Endothelial cell of umbilical vein (primary cell): ENCODE data around the gene RALGPS2. TPM values are rescaled to one million over a fixed set of nuclear protein-coding genes. Genes with fewer than 3 reads are reported as not detected.

Experiments used
- BruUV-seq: library from RNA; stranded (reverse); fragments of 400-500 nt; replicated peaks from 2 replicates; lab custom pipeline; 2021; lab: Mats Ljungman, UMichigan
- CTCF ChIA-PET: fragments of 300-600, 350-600 bp; sonication (Branson Sonifier 250); formaldehyde crosslinking; loops from one replicate; lab custom pipeline; 2021; ENCODE audit warnings: antibody characterized with exemption, inconsistent platforms; lab: Charles Lee
- POLR2A ChIA-PET: fragments of 300-600, 350-600 bp; sonication (Branson Sonifier 250); formaldehyde crosslinking; loops from one replicate; lab custom pipeline; 2021; ENCODE audit warnings: antibody characterized with exemption, inconsistent platforms; lab: Charles Lee
- DNase-seq: peaks from one replicate; pipeline ENCODE4 v3.0.0-alpha.2; 2011; ENCODE audit warnings: low read depth, low spot score
- FAIRE-seq: peaks from 2 replicates; lab custom pipeline; 2011; peaks lifted over from hg19 to GRCh38; lab: Jason Lieb, UNC
- H2AFZ ChIP-seq: 2 replicates; pipeline ENCODE4 v1.6.0; 2012; ENCODE audit warnings: low read depth, low read length, control low read depth, inconsistent platforms
- H3K27ac ChIP-seq: 2 replicates; pipeline ENCODE4 v1.5.1; 2011; ENCODE audit warnings: low read depth, mild to moderate bottlenecking, control low read depth, low read length, moderate library complexity; ENCODE audit not compliant: insufficient read depth
- H3K27me3 ChIP-seq, 2 experiments: 2 replicates each; pipeline versions ENCODE4 v1.6.0 to v1.6.1; 2011; ENCODE audit warnings: low read length in 2 of 2, mixed read lengths in 1 of 2; ENCODE audit not compliant: control insufficient read depth in 2 of 2, insufficient read depth in 2 of 2
- H3K36me3 ChIP-seq, 2 experiments: 2 replicates in 1 of 2; 3 replicates in 1 of 2; pipeline ENCODE4 v1.5.1; 2011; ENCODE audit warnings: low read length in 2 of 2, mild to moderate bottlenecking in 1 of 2, moderate library complexity in 1 of 2; ENCODE audit not compliant: control insufficient read depth in 2 of 2, insufficient read depth in 2 of 2; ENCODE audit errors: extremely low read depth in 1 of 2
- H3K4me1 ChIP-seq: 3 replicates; pipeline ENCODE4 v1.5.1; 2011; ENCODE audit warnings: mild to moderate bottlenecking, low read length; ENCODE audit not compliant: control insufficient read depth, insufficient read depth; ENCODE audit errors: extremely low read depth
- H3K4me2 ChIP-seq: 2 replicates; pipeline ENCODE4 v1.6.1; 2011; ENCODE audit warnings: low read length, control low read depth, mixed read lengths; ENCODE audit not compliant: insufficient read depth
- H3K4me3 ChIP-seq, 3 experiments: fragments of 200-600 bp in 1 of 3; sonication (generic), shearing (Covaris generic) in 1 of 3; replicated peaks in 1 of 3; 2 replicates each; pipeline ENCODE4 v1.5.1; 2011 to 2016; ENCODE audit warnings: control low read depth in 3 of 3, low read length in 3 of 3, mild to moderate bottlenecking in 2 of 3, inconsistent platforms in 1 of 3, low read depth in 1 of 3, moderate library complexity in 1 of 3; ENCODE audit not compliant: insufficient read depth in 1 of 3
- H3K79me2 ChIP-seq: 2 replicates; pipeline ENCODE4 v1.6.0; 2012; ENCODE audit warnings: low read length, inconsistent platforms; ENCODE audit not compliant: control insufficient read depth, insufficient read depth
- H3K9ac ChIP-seq: replicated peaks from 2 replicates; pipeline ENCODE3; 2011; ENCODE audit warnings: low read length, control low read depth; ENCODE audit not compliant: insufficient read depth; ENCODE audit errors: extremely low read depth
- H3K9me1 ChIP-seq: replicated peaks from 3 replicates; pipeline ENCODE4 v1.6.0; 2011; ENCODE audit warnings: mild to moderate bottlenecking, low read length; ENCODE audit not compliant: control insufficient read depth, insufficient read depth; ENCODE audit errors: extremely low read depth
- H3K9me3 ChIP-seq: replicated peaks from 2 replicates; pipeline ENCODE4 v1.5.1; 2012; ENCODE audit warnings: low read length, inconsistent platforms; ENCODE audit not compliant: control insufficient read depth, insufficient read depth
- H4K20me1 ChIP-seq: replicated peaks from 2 replicates; pipeline ENCODE3; 2011; ENCODE audit warnings: mild to moderate bottlenecking, low read length; ENCODE audit not compliant: control insufficient read depth, insufficient read depth; ENCODE audit errors: extremely low read depth
- FOS ChIP-seq: IDR thresholded peaks from 2 replicates; pipeline ENCODE4 v1.6.1; 2011; ENCODE audit warnings: mild to moderate bottlenecking, low read length, moderate library complexity, borderline replicate concordance; ENCODE audit not compliant: insufficient read depth
- GATA2 ChIP-seq: IDR thresholded peaks from 2 replicates; pipeline ENCODE4 v1.7.0; 2011; ENCODE audit warnings: low read depth, mild to moderate bottlenecking, moderate library complexity, mixed read lengths, low read length; ENCODE audit not compliant: insufficient read length, insufficient read depth
- JUN ChIP-seq: IDR thresholded peaks from 2 replicates; pipeline ENCODE4 v1.6.1; 2011; ENCODE audit warnings: borderline replicate concordance, low read depth; ENCODE audit not compliant: insufficient read length, insufficient read depth
- POLR2A ChIP-seq: IDR thresholded peaks from 2 replicates; pipeline ENCODE4 v1.6.1; 2012; ENCODE audit warnings: low read depth, mild to moderate bottlenecking, control low read depth, low read length
- POLR2AphosphoS5 ChIP-seq: IDR thresholded peaks from 2 replicates; pipeline ENCODE4 v1.6.1; 2012; ENCODE audit warnings: low read depth, mild to moderate bottlenecking, control low read depth, low read length, moderate library complexity; ENCODE audit not compliant: insufficient read depth
- dilution Hi-C: fragments of 300-500 bp; cut with MboI; formaldehyde crosslinking; loops from one replicate; pipeline ENCODE4 v1.15.0; 2019; ENCODE audit warnings: low sequenced_read_pairs; ENCODE audit not compliant: extremely low pct_ligation_motif_present
- intact Hi-C: fragments of 100-400 bp; cut with micrococcal nuclease; formaldehyde crosslinking; loops from one replicate; pipeline ENCODE4 v1.10.0; 2022
- polyA plus RNA-seq, 4 experiments: library from polyadenylated mRNA; depleted of rRNA in 3 of 4; stranded (reverse) in 3 of 4; unstranded in 1 of 4; fragments of >200 nt; gene quantifications; 2 replicates each; pipeline versions ENCODE4 v1.2.1 to v1.2.3, GENCODE V29; 2011 to 2012; ENCODE audit warnings: missing spikeins in 1 of 4
- total RNA-seq: library from RNA; stranded (reverse); gene quantifications from 2 replicates; pipeline ENCODE4 v1.2.3, GENCODE V29; 2021
- TF ChIP-seq, protein P1 (sequence below), 2 donors: IDR thresholded peaks; 1 replicate in 1 of 2; 2 replicates in 1 of 2; pipeline ENCODE4 v1.5.1; 2011; ENCODE audit warnings: low read length in 2 of 2, mild to moderate bottlenecking in 2 of 2, moderate library complexity in 2 of 2, control low read depth in 1 of 2, inconsistent platforms in 1 of 2, low read depth in 1 of 2; ENCODE audit not compliant: insufficient read depth in 1 of 2; ENCODE audit errors: extremely low read depth in 1 of 2
- TF ChIP-seq, protein P2 (sequence below): IDR thresholded peaks from 2 replicates; pipeline ENCODE4 v1.6.1; 2011; ENCODE audit not compliant: insufficient read depth, insufficient read length

The RALGPS2 gene
- total and polyA plus RNA-seq, 2 donors (not counting 3 experiments of a cell fraction or from before 2014, with no cell fraction given): 4.6 to 27.7 TPM

DNA sequence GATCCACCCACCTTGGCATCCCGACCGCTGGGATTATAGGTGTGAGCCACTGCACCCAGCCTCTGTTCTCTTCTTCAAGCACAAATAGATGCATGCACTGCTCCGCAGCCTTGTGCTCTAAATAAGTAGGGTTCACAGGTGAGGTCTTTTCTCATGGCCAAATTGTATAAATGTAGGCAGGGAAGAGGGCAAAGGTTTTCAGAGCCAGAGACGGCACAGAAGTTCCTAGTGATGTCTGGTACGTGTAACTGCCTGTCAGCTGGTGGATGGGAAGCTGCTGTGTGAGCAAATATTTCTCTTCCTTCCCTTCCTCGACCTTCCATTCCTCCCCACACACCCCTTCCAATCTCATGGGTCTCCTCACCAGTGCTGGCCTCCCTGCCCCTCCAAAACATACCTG, 229.9 kb downstream of the RALGPS2 start:
- H3K36me3 ChIP-seq: no peaks in the 10 kb centered on the region
- no peak overlapping the region for H3K4me3 ChIP-seq
- ChIA-PET CTCF (no interaction called here), POLR2A (no interaction called here)
- H3K27me3 ChIP-seq: peaks cover 0 to 4% of the 10 kb centered on the region in 2 experiments
- H4K20me1 ChIP-seq: no peaks in the 10 kb centered on the region
- H3K9me3 ChIP-seq: no peaks in the 10 kb centered on the region
- TF ChIP-seq, protein P1, sequence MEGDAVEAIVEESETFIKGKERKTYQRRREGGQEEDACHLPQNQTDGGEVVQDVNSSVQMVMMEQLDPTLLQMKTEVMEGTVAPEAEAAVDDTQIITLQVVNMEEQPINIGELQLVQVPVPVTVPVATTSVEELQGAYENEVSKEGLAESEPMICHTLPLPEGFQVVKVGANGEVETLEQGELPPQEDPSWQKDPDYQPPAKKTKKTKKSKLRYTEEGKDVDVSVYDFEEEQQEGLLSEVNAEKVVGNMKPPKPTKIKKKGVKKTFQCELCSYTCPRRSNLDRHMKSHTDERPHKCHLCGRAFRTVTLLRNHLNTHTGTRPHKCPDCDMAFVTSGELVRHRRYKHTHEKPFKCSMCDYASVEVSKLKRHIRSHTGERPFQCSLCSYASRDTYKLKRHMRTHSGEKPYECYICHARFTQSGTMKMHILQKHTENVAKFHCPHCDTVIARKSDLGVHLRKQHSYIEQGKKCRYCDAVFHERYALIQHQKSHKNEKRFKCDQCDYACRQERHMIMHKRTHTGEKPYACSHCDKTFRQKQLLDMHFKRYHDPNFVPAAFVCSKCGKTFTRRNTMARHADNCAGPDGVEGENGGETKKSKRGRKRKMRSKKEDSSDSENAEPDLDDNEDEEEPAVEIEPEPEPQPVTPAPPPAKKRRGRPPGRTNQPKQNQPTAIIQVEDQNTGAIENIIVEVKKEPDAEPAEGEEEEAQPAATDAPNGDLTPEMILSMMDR (IDR thresholded peaks at IDR 0.05; ENCODE audit: extremely low read depth in 1 of 2, insufficient read depth in 1 of 2, low read depth in 1 of 2, low read length in 2 of 2): no peak
- TF ChIP-seq POLR2A: no peak
- TF ChIP-seq GATA2: no peak
- no peak for TF ChIP-seq FOS
- TF ChIP-seq, protein P2, sequence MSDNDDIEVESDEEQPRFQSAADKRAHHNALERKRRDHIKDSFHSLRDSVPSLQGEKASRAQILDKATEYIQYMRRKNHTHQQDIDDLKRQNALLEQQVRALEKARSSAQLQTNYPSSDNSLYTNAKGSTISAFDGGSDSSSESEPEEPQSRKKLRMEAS: no peak
- no peak for TF ChIP-seq JUN
- TF ChIP-seq POLR2AphosphoS5: no peak
- H3K4me2 ChIP-seq: no peak overlapping the region
- no TSS peak for BruUV-seq
- H3K4me1 ChIP-seq: no peaks in the 10 kb centered on the region
- H3K27ac ChIP-seq: no peak overlapping the region
- DNase-seq (no peak), FAIRE-seq (no peak)
- H2AFZ ChIP-seq: no peak overlapping the region
- H3K79me2 ChIP-seq: no peaks in the 10 kb centered on the region
- dilution Hi-C loops (no loop called here), intact Hi-C loops (no loop called here)
- no peak overlapping the region for H3K9ac ChIP-seq
- no peaks in the 10 kb centered on the region for H3K9me1 ChIP-seq
